NB4 (cell line): ENCODE results near the gene TNFRSF18.

Source experiments
- DNase-seq: peaks from one replicate; pipeline ENCODE4 v3.0.0; 2010; ENCODE audit warnings: low read depth
- H3K4me3 ChIP-seq: one replicate; pipeline ENCODE4 v1.5.1; 2011; ENCODE audit warnings: mild to moderate bottlenecking, low read depth, low read length, moderate library complexity
- CTCF ChIP-seq: IDR thresholded peaks from one replicate; pipeline ENCODE4 v1.5.1; 2012; ENCODE audit warnings: low read depth, low read length
- MAX ChIP-seq: IDR thresholded peaks from 2 replicates; pipeline ENCODE4 v1.6.1; 2011; ENCODE audit warnings: low read depth, low read length
- MYC ChIP-seq: IDR thresholded peaks from 2 replicates; pipeline ENCODE4 v1.6.1; 2011; ENCODE audit warnings: low read depth, low read length
- POLR2A ChIP-seq: IDR thresholded peaks from 2 replicates; pipeline ENCODE4 v1.6.1; 2011; ENCODE audit warnings: mild to moderate bottlenecking; ENCODE audit not compliant: insufficient read length; ENCODE audit errors: extremely low read depth

The TNFRSF18 gene

GRCh38 chr1:1155258-1155657 lies 51.1 kb downstream of the TNFRSF18 start:
- TF ChIP-seq CTCF, result no peak
- TF ChIP-seq MYC, result no peak
- TF ChIP-seq POLR2A, result no peak
- TF ChIP-seq MAX, result no peak
- H3K4me3 ChIP-seq, result no peak overlapping the region
- no peak for DNase-seq

GRCh38 chr1:1153874-1154273 lies 52.5 kb downstream of the TNFRSF18 start:
- TF ChIP-seq MYC, result no peak
- DNase-seq, result no peak
- H3K4me3 ChIP-seq, result no peak overlapping the region
